ENCODE results near the gene VEZT.
"Not testable (repeated sequence)": the region's sequence is repeated elsewhere in the genome, so short reads cannot be mapped to it uniquely, and the experiment has no call there.

The VEZT gene

DNA sequence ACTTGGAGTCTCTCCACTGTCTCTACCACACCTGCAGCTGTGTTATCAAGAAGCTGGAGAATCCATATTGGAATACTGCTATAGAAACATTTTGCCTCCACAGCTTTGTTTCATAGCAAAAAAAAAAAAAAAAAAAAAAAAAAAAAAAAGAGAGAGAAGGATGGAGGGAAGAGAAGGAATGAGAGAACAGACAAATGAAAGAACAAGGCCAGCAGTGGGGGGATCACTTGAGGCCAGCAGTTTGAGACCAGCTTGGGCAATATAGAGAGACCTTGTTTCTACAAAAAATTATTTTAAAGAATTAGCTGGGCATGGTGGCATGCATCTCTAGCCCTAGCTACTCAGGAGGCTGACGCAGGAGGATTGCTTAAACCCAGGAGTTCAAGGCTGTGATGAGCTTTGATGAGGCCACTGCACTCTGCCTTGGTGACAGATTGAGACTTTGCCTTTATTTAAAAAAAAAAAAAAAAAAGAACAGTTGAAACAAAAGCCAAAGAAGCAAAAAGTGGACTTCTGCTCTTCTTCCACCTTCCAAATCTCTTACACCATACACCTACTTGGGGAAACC lies 8.1 kb downstream of the VEZT start:
- POLR2A ChIA-PET: interaction anchor here (0.6 to 0.7 kb wide), 4 partner anchors 8 to 931 kb away, joined by 3 to 5 read pairs (median 4); partner anchors contain the start of gene VEZT
- CTCF ChIA-PET: interaction anchor here (0.9 to 1.5 kb wide), 2 partner anchors 8 to 37 kb away, joined by 3 to 6 read pairs; partner anchors contain the start of genes FGD6 and VEZT
- no peak for TF ChIP-seq CTCF (IDR thresholded peaks at IDR 0.05; ENCODE audit: control extremely low read depth, extremely low read depth, low read depth, missing control alignments)
- no peak for DNase-seq (ENCODE audit: extremely low spot score)

DNA sequence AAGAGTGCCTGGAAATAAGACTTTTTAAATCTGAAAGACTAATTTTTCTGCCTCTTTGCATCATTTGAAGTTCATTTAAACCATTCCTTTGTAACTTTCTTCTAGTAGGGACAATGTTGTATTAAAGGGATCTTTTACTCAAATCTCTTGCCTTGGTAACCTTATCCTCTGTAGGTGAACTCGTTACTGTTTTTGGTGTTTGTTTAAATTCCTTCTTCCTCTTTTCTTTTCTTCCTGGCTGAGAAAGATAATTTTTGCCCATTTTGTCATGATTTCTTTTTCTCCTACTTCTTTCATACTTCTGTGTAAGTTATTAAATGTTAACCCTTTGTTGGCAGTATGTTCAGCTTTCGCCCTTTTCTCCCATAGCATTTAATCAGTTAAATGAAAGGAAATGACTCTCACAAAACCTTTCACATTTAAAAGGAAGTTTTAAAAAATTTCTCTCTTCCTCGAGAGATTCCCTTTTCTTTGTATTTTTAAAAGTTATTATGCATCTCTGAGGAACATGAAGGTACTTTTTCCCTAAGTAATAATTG lies 10.3 kb downstream of the VEZT start:
- POLR2A ChIA-PET: no interaction called here
- TF ChIP-seq CTCF (IDR thresholded peaks at IDR 0.05; ENCODE audit: control extremely low read depth, extremely low read depth, low read depth, missing control alignments): no peak
- CTCF ChIA-PET: interaction anchor here (1.0 to 1.6 kb wide), 3 partner anchors 10 to 154 kb away, joined by 3 to 4 read pairs (median 3); partner anchors contain the start of genes NR2C1 and VEZT
- no peak for DNase-seq (ENCODE audit: extremely low spot score)

GRCh38 chr12:95228617-95229016 lies 11.0 kb downstream of the VEZT start:
- ChIA-PET POLR2A (no interaction called here), CTCF (interaction anchor here (1.0 to 1.6 kb wide), 3 partner anchors 11 to 155 kb away, joined by 3 to 4 read pairs (median 3); partner anchors contain the start of genes NR2C1 and VEZT)

DNA sequence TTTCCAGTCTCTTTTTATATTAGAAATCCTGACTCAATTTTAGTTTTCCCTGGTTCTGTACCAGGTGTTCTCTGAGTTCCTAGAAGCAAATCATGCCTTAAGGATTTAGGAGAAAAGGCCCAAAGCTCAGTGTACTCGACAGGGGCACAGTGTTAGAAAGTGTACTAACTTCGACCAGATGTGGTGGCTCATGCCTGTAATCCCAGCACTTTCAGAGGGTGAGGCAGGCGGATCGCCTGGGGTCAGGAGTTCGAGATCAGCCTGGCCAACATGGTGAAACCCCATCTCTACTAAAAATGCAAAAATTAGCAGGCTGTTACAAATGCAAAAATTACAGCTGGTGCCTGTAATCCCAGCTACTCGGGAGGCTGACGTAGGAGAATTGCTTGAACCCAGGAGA lies 12.0 kb downstream of the VEZT start:
- TF ChIP-seq CTCF (IDR thresholded peaks at IDR 0.05; ENCODE audit: control extremely low read depth, extremely low read depth, low read depth, missing control alignments): no peak
- ChIA-PET POLR2A (no interaction called here), CTCF (interaction anchor here (0.7 kb wide), 1 partner anchor 13 kb away, joined by 3 read pairs; the partner anchor contains the start of genes FGD6 and VEZT)
- no peak for DNase-seq (ENCODE audit: extremely low spot score)

More at GRCh38 chr12:95228617-95229016, 11.0 kb downstream of the VEZT start:
- no peak for DNase-seq (ENCODE audit: extremely low spot score)
- TF ChIP-seq CTCF (IDR thresholded peaks at IDR 0.05; ENCODE audit: control extremely low read depth, extremely low read depth, low read depth, missing control alignments): no peak

GRCh38 chr12:95230313-95230712 lies 12.7 kb downstream of the VEZT start:
- TF ChIP-seq CTCF (IDR thresholded peaks at IDR 0.05; ENCODE audit: control extremely low read depth, extremely low read depth, low read depth, missing control alignments): no peak
- POLR2A ChIA-PET: no interaction called here
- no peak for DNase-seq (ENCODE audit: extremely low spot score)
- CTCF ChIA-PET: no interaction called here

GRCh38 chr12:95231190-95231589 lies 13.6 kb downstream of the VEZT start:
- no peak for TF ChIP-seq CTCF (IDR thresholded peaks at IDR 0.05; ENCODE audit: control extremely low read depth, extremely low read depth, low read depth, missing control alignments)
- ChIA-PET POLR2A (no interaction called here), CTCF (no interaction called here)
- no peak for DNase-seq (ENCODE audit: extremely low spot score)

GRCh38 chr12:95234187-95234586 lies 16.6 kb downstream of the VEZT start:
- CTCF ChIA-PET; DNase-seq (ENCODE audit: extremely low spot score); POLR2A ChIA-PET: not testable (repeated sequence)

DNA sequence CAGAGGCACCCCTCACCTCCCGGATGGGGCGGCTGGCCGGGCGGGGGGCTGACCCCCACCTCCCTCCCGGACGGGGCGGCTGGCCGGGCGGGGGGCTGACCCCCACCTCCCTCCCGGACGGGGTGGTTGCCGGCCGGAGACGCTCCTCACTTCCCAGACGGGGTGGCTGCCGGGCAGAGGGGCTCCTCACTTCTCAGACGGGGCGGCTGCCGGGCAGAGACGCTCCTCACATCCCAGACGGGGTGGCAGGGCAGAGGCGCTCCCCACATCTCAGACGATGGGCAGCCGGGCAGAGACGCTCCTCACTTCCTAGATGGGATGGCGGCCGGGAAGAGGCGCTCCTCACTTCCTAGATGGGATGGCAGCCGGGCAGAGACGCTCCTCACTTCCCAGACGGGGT lies 18.0 kb downstream of the VEZT start:
- CTCF ChIA-PET; DNase-seq (ENCODE audit: extremely low spot score); POLR2A ChIA-PET: not testable (repeated sequence)

Data from GM10248 (cell line).